OCI-LY7 (cell line): ENCODE results near the gene TSPYL1.

Experiments used
- EZH2phosphoT487 ChIP-seq: fragments of 200-600 bp; sonication (generic); IDR thresholded peaks from 2 replicates; pipeline ENCODE4 v1.6.1; 2018; ENCODE audit warnings: low read depth, borderline replicate concordance, mild to moderate bottlenecking, mixed run types, antibody characterized with exemption, low read length, moderate library complexity, mixed read lengths
- TF ChIP-seq, protein P1 (sequence below): fragments of 200-600 bp; sonication (generic); conservative IDR thresholded peaks from 2 replicates; pipeline ENCODE4 v1.5.1; 2014; ENCODE audit warnings: mild to moderate bottlenecking, antibody characterized with exemption, low read length, moderate library complexity, mixed read lengths

- TF ChIP-seq, protein P1, sequence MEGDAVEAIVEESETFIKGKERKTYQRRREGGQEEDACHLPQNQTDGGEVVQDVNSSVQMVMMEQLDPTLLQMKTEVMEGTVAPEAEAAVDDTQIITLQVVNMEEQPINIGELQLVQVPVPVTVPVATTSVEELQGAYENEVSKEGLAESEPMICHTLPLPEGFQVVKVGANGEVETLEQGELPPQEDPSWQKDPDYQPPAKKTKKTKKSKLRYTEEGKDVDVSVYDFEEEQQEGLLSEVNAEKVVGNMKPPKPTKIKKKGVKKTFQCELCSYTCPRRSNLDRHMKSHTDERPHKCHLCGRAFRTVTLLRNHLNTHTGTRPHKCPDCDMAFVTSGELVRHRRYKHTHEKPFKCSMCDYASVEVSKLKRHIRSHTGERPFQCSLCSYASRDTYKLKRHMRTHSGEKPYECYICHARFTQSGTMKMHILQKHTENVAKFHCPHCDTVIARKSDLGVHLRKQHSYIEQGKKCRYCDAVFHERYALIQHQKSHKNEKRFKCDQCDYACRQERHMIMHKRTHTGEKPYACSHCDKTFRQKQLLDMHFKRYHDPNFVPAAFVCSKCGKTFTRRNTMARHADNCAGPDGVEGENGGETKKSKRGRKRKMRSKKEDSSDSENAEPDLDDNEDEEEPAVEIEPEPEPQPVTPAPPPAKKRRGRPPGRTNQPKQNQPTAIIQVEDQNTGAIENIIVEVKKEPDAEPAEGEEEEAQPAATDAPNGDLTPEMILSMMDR = no peak
- TF ChIP-seq EZH2phosphoT487 = no peak
These were observed 1.3 kb downstream of the TSPYL1 start for GRCh38 chr6:116278481-116278829.
